NCI-H524 (cell line): Measurements from ENCODE around the gene BTNL9.
"Not testable (repeated sequence)": the region's sequence is repeated elsewhere in the genome, so short reads cannot be mapped to it uniquely, and the experiment has no call there.

Experiments used
- DNase-seq, 2 experiments: peaks; one replicate each; lab custom pipeline; 2025; lab: John Stamatoyannopoulos, UW

Gene BTNL9

DNA sequence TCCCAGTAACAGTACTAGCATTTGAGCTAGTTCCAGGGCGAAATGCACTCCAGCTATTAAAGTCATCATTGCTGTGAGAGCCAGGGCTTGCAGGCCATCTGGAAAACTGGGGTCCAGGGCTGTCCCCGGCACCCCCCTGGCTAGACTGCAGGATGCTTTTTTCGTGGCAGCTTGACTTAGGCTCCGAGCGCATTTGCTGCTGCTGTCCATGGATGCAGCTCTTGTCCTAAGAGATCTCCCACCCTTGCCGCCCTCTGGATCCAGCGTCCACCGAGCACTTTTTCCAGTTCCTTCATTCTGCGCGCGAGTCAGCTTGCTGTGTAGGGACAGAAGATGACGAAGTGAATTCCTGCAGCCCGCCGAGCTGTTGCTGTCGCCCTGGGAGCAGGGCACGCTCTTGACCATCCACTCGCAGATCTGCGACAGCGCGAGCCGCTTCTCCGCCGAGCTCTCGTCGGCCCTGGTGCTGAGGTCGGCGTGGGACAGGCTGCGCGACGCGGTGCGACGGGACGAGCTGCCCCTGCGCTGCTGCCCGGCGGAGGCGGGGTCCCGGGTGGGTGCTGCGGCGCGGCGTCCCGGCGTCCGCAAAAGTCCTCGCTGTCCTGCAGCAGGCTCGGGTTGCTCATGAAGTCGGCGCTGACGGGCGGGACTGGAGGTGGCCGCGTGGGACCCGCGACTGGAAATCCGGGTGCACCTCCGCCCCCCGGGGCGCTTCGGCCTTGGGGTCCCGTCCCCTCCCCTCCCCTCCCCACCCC, 60.2 kb downstream of the BTNL9 start:
- DNase-seq, result no peak

DNA sequence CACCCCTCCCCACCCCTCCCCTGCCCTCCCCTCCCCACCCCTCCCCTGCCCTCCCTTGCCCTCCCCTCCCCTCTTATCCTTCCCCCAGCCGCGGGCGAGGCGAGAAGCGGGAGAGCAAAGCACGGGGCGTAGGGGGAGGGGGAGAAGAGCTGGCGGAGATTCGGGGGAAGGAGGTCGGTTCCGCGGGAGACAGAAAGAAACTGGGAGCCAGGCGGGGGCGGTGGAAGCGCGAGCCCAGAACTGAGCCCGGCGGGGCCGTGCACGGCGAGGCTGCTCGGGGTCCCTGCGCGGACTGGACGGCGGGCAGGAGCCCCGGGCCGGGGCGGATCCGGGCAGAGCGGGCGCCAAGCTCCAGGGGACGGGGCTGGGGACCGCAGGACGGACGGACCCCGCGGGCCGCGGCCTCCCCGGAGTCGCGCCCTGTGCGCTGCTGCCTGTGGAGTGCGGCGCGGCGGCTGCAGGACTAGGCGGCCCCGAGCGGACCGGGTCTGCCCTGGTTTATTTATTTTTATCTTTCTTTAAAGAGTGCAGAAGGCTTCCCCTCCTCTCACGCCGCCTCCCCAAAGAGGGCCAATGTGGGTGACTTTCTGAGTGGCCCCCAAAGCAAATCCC, 61.1 kb downstream of the BTNL9 start:
- not testable (repeated sequence) for DNase-seq

DNA sequence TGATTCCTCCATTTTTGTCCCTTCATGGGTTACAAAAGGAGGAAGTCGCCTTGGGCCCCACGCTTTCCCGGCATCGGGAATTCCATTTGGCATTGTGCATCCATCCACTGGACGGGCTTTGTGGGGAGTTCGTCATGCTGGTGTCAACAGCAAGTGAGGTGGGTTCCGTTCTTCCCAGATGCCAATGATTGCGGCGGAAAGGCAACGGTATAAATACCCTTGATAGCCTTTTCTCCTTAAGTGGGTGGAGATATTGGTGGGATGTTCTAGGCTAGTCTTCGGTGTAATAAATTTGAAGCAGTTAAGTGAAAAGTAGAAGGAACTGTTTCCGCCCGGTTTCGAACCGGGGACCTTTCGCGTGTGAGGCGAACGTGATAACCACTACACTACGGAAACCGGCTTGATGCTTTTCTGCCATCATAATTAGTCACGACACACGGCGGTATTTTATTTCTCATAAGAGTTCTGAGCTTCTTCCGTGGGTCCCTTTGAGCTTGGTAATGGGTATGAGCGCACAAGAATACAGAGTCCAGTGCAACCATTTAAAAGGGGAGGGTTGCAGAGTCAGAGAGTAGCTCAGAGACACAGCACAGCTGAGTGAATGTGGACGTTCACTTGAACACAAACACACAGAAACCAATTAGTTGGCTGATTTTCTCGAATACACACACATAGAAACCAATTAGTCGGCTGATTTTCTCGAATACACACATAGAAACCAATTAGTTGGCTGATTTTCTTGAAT, 62.0 kb downstream of the BTNL9 start:
- not testable (repeated sequence) for DNase-seq

DNA sequence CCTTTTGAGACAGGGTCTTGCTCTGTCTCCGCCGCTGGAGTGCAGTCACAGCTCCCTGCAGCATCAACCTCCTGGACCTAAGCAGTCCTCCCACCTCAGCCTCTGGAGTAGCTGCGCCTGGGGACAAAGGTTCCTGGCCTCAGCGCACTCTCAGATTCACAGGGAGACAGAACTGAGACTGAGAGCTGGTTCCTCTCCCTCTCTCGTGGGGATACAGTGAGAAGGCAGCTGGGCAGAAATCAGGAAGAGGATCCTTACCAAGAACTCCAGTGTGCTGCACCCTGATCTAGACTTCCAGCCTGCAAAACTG, 64.1 kb downstream of the BTNL9 start:
- not testable (repeated sequence) for DNase-seq

DNA sequence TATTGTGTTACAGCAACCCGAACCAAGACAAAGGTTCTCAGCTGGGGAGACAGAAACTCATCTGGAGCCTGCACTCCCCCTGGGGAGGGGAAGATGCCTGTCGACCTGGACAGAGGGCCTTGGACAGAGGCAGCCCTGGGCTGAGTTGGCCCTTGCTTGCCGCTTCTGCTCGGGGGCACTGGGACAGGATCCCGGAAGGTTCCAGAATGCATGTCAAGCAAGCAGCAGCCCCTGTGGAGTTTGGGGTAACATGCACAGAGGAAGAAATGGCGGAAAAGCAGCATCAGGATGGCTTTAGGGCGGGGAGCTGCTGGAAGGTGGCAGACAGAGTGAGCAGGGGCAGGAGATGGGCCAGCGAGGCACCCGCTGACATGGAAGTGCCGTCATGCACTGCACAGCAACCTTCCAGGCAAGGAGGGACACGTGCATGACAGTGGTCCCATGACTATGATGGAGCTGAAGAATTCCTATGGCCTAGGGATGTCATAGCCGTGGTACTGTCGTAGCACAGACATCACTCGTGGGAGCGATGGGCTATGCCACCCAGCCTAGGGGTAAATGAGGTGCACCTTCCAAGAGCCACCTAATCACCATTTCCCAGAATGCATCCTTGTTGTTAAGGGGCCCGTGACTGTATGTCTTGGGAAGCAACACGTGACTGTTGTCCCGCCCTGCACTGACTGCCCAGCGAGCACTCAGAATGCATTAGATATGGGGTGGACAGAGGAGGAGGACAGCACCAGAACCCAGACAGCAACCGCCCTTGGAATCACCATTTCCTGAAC, 64.7 kb downstream of the BTNL9 start:
- not testable (repeated sequence) for DNase-seq

DNA sequence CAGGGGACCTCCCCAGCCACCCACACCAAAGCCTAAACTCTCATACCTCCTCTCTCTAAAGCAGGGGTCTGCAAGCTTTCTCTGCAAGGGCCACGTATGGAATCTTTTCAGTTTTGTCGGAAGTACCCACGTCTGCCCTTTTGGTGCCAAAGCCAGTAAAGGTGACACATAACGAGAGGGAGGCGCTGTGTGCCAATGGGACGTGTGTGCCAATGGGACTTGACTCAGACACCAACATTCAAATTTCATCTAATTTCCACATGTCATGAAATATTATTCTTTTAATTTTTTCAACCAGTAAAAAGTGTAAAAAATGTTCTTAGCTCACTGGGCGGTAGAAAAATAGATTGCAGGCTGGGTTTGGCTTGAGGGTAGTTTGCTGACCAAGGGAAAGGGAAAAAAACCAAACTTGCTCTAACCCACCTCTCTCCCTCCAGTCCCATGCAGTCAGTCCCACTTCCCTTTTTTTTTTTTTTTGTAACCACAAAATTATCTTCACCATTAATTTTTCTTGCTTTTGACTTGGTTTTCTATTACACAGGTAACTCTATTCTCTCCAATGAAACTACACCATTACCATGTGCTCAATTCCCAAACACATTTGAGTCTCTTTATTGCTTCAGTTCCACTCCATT, 65.4 kb downstream of the BTNL9 start:
- no peak for DNase-seq

DNA sequence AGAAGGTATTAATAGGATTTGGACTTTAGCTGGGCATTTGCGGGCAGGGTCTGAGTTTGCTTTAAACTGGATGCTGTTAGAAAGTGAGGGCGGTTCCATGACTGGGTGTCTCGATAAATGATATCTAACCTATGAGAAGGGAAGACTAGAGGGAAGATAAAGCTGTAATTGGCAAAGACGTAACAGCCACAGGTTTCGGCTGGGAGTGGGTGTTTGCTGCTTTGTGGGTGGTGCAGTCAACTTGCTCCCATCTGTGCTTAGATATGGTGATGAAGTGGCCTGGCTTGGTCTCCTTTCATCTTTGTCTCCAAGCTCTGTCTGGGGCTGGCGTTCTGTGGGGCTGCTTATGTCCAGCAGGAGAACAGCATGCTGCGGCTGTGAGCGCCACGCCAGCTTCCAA, 67.6 kb downstream of the BTNL9 start:
- DNase-seq, result no peak

DNA sequence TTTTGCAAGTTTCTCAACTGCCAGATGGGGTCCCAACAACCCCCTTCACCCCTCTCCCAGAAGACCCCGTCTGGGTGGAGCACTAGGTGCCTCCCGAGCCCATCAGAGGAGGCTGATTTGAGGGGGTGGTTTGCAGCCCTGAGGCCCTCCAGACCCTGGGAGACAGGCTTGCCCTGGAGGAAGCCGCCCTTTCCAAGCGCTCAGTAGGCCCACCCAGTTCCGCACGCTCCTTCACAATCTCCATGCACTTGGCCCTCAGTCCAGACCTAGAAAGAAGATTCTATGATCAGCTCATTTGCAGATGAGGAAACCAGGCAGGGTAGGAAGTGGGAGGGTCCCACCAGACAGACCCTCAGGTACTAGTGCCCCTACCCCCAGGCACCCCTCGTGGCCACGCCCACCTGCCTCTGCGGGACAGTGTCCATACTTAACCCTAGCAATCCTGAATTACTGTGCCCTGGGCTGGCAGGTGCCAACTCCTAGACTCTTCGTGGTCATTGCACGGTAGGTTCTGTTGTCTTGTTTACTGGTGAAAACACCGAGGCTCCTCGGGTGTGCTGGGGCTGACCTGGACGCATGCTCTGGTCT, 68.6 kb downstream of the BTNL9 start:
- no peak for DNase-seq

DNA sequence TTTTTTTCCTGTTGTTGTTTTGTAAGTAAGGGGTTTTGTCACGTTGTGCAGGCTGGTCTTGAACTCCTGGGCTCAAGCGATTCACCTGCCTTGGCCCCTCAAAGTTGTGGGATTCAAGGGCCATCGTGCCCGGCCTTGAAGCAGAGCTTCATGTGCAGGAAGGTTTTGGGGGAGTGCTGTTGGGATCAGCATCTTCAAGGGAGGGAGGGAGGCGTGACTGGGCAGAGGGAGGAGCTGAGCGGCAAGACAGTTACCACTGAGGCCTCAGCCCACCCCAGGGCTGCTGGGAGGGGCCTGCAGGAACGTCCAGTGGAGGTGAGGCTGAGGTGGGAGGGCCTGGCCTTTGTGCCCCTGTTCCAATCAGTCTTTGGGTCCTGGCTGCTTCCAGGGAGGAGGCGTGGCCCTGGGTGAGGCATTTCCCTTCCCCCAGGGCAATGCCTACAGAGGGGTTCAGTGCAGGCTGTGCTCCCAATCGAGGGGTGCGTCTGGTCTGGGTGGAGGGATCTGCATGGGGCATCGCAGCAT, 69.5 kb downstream of the BTNL9 start:
- DNase-seq, result no peak

DNA sequence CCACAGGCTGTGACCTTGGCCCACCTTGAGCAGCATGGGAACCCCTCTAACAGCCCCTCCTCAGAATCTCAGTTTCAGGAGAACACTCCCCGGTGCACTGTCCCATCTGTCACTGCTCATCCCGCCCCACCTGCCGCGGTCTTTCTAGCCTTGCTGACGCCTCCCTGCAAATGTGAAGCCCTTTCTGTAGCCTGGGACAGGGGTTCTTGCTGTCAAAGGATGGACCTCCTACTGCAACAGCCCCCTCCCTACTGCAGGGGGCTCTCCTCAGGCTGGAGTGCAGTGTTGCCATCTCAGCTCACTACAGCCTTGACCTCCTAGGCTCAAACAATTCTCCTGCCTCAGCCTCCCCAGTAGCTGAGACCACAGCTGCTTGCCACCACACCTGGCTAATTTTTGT, 70.9 kb downstream of the BTNL9 start:
- DNase-seq, result no peak
